ENCODE data around the gene MUC12. TPM values are rescaled to one million over a fixed set of nuclear protein-coding genes. Genes with fewer than 3 reads are reported as not detected.

Gene MUC12
- total and polyA plus RNA-seq, 2 of the 4 experiments (the other 2 are of a cell fraction): 4.0 TPM; not detected in 1

DNA sequence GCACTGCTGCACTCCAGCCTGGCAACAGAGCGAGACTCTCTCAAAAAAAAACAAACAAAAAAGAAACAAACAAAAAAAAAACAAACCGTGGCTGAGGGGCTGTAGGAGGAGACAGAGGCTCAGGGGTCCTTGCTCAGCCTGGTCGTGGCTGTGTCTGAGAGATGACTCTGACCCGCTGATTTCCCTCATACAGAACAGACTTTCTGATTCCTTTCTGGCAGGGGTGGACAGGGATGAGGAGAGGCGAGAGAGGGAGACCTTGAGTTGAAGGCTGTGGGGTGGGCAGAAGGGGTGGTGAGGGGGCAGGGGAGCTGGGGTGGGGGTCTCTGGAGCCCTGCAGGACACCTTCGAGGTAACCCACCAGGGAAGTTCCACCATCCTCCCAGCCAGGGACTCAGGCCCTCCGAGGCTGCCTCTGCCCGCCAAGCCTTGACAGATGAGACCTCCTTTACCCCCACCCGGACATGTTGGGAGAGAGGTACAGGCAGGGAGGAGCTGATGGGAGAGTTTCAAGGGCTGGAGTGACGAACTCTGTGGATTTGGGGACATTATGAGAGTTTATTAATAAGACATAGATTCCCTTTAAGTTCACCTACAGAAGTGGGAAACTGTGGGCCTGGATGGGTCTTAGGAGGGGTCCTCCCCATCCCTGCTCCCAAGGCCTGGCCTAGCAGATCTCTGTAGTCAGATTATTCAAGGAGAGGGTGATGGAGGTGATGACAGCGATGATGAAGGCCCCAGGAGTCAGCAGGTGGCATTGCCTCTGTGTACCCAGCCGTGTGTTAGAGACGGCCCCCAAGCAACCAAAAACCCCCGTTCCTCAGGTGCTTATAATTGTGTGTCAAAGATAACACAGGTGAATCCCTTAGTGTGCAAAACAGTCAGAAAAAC, 2.0 kb downstream of the MUC12 start:
- Histone ChIP-seq H3K56ac (ENCODE audit: extremely low read depth, insufficient read depth, low read length) (no peak overlapping the region), H2BK120ac (ENCODE audit: low read depth, low read length) (no peak overlapping the region), H3K9ac (ENCODE audit: low read depth, low read length) (no peak overlapping the region), H2BK5ac (ENCODE audit: low read depth, low read length, poor library complexity, severe bottlenecking) (no peak overlapping the region), H3K36me3 (ENCODE audit: control insufficient read depth, insufficient read depth, low read length) (no peaks in the 10 kb centered on the region), H4K5ac (ENCODE audit: low read depth, low read length) (no peak overlapping the region), H2BK15ac (ENCODE audit: low read depth, low read length) (no peak overlapping the region), H2AFZ (replicated peaks; ENCODE audit: low read length, poor library complexity) (no peak overlapping the region), H4K8ac (ENCODE audit: low read depth in 2 of 2, low read length in 2 of 2) (no peak overlapping the region), H4K91ac (ENCODE audit: insufficient read depth, low read depth, low read length) (no peak overlapping the region), H3K9me3 (ENCODE audit: control insufficient read depth, insufficient read depth, low read length) (peaks cover 8% of the 10 kb centered on the region), H3K27ac (ENCODE audit: insufficient read depth, low read length) (no peak overlapping the region), H3K4ac (ENCODE audit: low read depth, low read length) (no peak overlapping the region), H3K9me1 (ENCODE audit: insufficient read depth, low read length) (no peaks in the 10 kb centered on the region), H4K20me1 (ENCODE audit: insufficient read depth, low read length) (no peaks in the 10 kb centered on the region; the same call in 1 of the 2 replicates), H3K4me2 (ENCODE audit: low read depth, low read length) (no peak overlapping the region), H3K14ac (replicated peaks; ENCODE audit: low read depth, low read length) (no peak overlapping the region), H2AK9ac (replicated peaks; ENCODE audit: low read depth, low read length, poor library complexity) (no peak overlapping the region), H2BK20ac (ENCODE audit: low read depth, low read length) (no peak overlapping the region), H2AK5ac (ENCODE audit: low read depth, low read length) (no peak overlapping the region), H3K27me3 (ENCODE audit: control insufficient read depth, insufficient read depth, low read length) (peaks cover 37% of the 10 kb centered on the region), H3K4me1 (ENCODE audit: control insufficient read depth, insufficient read depth, low read length) (no peaks in the 10 kb centered on the region), H3K23ac (ENCODE audit: low read depth, low read length) (no peak overlapping the region), H3K18ac (ENCODE audit: low read depth, low read length) (no peak overlapping the region), H3K79me1 (ENCODE audit: low read depth in 1 of 2, low read length in 2 of 2) (no peaks in the 10 kb centered on the region), H3K4me3 (ENCODE audit: insufficient read depth, low read depth, low read length) (no peak overlapping the region)
- POLR2A ChIA-PET (ENCODE audit: unreplicated experiment): no interaction called here
- intact Hi-C loops (cut with micrococcal nuclease): no loop called here
- CTCF ChIA-PET: no interaction called here
- no peak for ATAC-seq (ENCODE audit: low read depth)
- in situ Hi-C loops (cut with MboI; ENCODE audit: low sequenced_read_pairs): loop anchor here (25.0 kb wide), 1 partner anchor 491 kb away; no protein-coding TSS in a partner anchor
- TF ChIP-seq CEBPB (IDR thresholded peaks at IDR 0.05; ENCODE audit: low read depth, low read length) (no peak), CHD1 (IDR thresholded peaks at IDR 0.05; ENCODE audit: low read depth, low read length) (no peak), NFE2L2 (IDR thresholded peaks at IDR 0.05; ENCODE audit: low read depth, low read length) (no peak), MXI1 (IDR thresholded peaks at IDR 0.05; ENCODE audit: borderline replicate concordance, low read depth, low read length) (no peak), RFX5 (IDR thresholded peaks at IDR 0.05; ENCODE audit: low read depth, low read length) (no peak)
- BruUV-seq (replicated peaks): no TSS peak
- whole genome bisulfite sequencing, 2 experiments (ENCODE audit: extremely low coverage in 2 of 2, insufficient read length in 1 of 2): 40% methylated on average over 2 of the region's 14 CpGs; no CpG with 5 or more reads in 1 of the 2 experiments
- dilution Hi-C loops (cut with HindIII; ENCODE audit: low sequenced_read_pairs, unreplicated experiment): no loop called here
- no peak for DNase-seq

Measured in IMR-90 (cell line).